ENCODE data around the gene MMS22L.

DNA sequence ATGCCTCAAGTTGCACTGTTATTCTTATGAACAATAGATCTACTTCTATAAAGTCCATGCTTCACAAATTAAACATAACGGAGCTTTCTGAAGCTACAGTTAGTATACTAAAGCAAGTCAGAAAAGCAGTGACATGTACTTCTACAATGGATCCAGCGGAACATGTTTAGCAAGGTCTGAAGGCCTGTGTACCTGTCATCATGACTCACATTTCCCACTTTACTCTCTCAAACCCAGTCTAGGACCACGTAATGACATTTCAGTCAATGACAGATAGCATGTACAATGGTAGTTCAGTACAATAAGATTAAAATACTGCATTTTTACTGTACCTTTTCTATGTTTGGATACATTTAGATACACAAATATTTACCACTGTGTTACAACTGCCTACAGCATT is 132.1 kb downstream of the MMS22L start:
- TF ChIP-seq, protein P1, sequence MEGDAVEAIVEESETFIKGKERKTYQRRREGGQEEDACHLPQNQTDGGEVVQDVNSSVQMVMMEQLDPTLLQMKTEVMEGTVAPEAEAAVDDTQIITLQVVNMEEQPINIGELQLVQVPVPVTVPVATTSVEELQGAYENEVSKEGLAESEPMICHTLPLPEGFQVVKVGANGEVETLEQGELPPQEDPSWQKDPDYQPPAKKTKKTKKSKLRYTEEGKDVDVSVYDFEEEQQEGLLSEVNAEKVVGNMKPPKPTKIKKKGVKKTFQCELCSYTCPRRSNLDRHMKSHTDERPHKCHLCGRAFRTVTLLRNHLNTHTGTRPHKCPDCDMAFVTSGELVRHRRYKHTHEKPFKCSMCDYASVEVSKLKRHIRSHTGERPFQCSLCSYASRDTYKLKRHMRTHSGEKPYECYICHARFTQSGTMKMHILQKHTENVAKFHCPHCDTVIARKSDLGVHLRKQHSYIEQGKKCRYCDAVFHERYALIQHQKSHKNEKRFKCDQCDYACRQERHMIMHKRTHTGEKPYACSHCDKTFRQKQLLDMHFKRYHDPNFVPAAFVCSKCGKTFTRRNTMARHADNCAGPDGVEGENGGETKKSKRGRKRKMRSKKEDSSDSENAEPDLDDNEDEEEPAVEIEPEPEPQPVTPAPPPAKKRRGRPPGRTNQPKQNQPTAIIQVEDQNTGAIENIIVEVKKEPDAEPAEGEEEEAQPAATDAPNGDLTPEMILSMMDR (IDR thresholded peaks at IDR 0.05; ENCODE audit: insufficient read depth, low read depth, low read length), result no peak
- TF ChIP-seq EZH2 (IDR thresholded peaks at IDR 0.05; ENCODE audit: insufficient read depth, low read length), result no peak
